ENCODE measurements around the gene LILRB3. TPM values are rescaled to one million over a fixed set of nuclear protein-coding genes. Genes with fewer than 3 reads are reported as not detected.
"Not testable (repeated sequence)": the region's sequence is repeated elsewhere in the genome, so short reads cannot be mapped to it uniquely, and the experiment has no call there.

Gene LILRB3
- total and polyA plus RNA-seq, 10 donors = 6.4 to 443 (median 89.9) TPM

GRCh38 chr19:54199401-54199800, 23.4 kb downstream of the LILRB3 start:
- TF ChIP-seq POLR2AphosphoS5 (IDR thresholded peaks at IDR 0.05) (peak in 1 of 3 donors; percentile 17), CTCF (IDR thresholded peaks at IDR 0.05 in 8 of 11, conservative IDR thresholded peaks at IDR 0.05 in 3 of 11) (no peak), POLR2A (IDR thresholded peaks at IDR 0.05) (no peak)
- peaks cover 0 to 59% (median 31%) of the 10 kb centered on the region in 6 donors for H3K36me3 ChIP-seq
- H3K4me1 ChIP-seq = peaks cover 27 to 53% (median 40%) of the 10 kb centered on the region in 6 donors
- H3K9me3 ChIP-seq = no peaks in the 10 kb centered on the region
- intact Hi-C loops (cut with DNase I; ENCODE audit: low total_unique reads) = no loop called here
- H3K27me3 ChIP-seq (replicated peaks in 1 of 7) = no peaks in the 10 kb centered on the region
- peak overlapping the region in 2 of 8 donors; percentile 97 to 98 for H3K27ac ChIP-seq
- no peak for DNase-seq
- no peak overlapping the region for H3K4me3 ChIP-seq
- 86 to 94% (median 91%) methylated on average over 16 of the region's 16 CpGs for WGBS, 5 donors

GRCh38 chr19:54197121-54197520, 25.7 kb downstream of the LILRB3 start:
- DNase-seq = peak; percentile 16
- intact Hi-C loops (cut with DNase I; ENCODE audit: low total_unique reads) = no loop called here
- Histone ChIP-seq H3K4me3 (no peak overlapping the region), H3K9me3 (no peaks in the 10 kb centered on the region), H3K4me1 (peaks cover 13 to 52% (median 29%) of the 10 kb centered on the region in 6 donors), H3K36me3 (peaks cover 0 to 59% (median 25%) of the 10 kb centered on the region in 6 donors), H3K27me3 (replicated peaks in 1 of 7) (no peaks in the 10 kb centered on the region), H3K27ac (peak overlapping the region in 2 of 8 donors; percentile 0 to 38)
- TF ChIP-seq POLR2A (IDR thresholded peaks at IDR 0.05) (no peak), POLR2AphosphoS5 (IDR thresholded peaks at IDR 0.05) (peak in 1 of 3 donors; percentile 19), CTCF (IDR thresholded peaks at IDR 0.05 in 8 of 11, conservative IDR thresholded peaks at IDR 0.05 in 3 of 11) (no peak)
- WGBS, 5 donors = 78 to 93% (median 85%) methylated on average over 3 of the region's 3 CpGs

GRCh38 chr19:54196536-54196935, 26.3 kb downstream of the LILRB3 start:
- peak; percentile 50 for DNase-seq
- TF ChIP-seq POLR2AphosphoS5 (IDR thresholded peaks at IDR 0.05) (no peak), POLR2A (IDR thresholded peaks at IDR 0.05) (no peak), CTCF (IDR thresholded peaks at IDR 0.05 in 8 of 11, conservative IDR thresholded peaks at IDR 0.05 in 3 of 11) (no peak)
- Histone ChIP-seq H3K4me1 (peaks cover 13 to 52% (median 29%) of the 10 kb centered on the region in 6 donors), H3K27ac (peak overlapping the region in 2 of 8 donors; percentile 0 to 38), H3K36me3 (peaks cover 0 to 56% (median 19%) of the 10 kb centered on the region in 6 donors), H3K4me3 (no peak overlapping the region), H3K9me3 (no peaks in the 10 kb centered on the region), H3K27me3 (replicated peaks in 1 of 7) (no peaks in the 10 kb centered on the region)
- WGBS, 5 donors = 95 to 98% (median 96%) methylated on average over 7 of the region's 7 CpGs
- intact Hi-C loops (cut with DNase I; ENCODE audit: low total_unique reads) = no loop called here

GRCh38 chr19:54194463-54194862, 28.3 kb downstream of the LILRB3 start:
- intact Hi-C loops (cut with DNase I; ENCODE audit: low total_unique reads); H3K4me3 ChIP-seq; H3K27ac ChIP-seq; H3K9me3 ChIP-seq; H3K27me3 ChIP-seq (replicated peaks in 1 of 7): not testable (repeated sequence)
- DNase-seq = peak; percentile 51
- 92 to 97% (median 96%) methylated on average over 12 of the region's 12 CpGs for WGBS, 5 donors
- Histone ChIP-seq H3K36me3 (peaks cover 0 to 53% (median 18%) of the 10 kb centered on the region in 6 donors), H3K4me1 (peaks cover 7 to 42% (median 20%) of the 10 kb centered on the region in 6 donors)

Data from spleen (tissue), 11 donors.